ENCODE results near the gene IL6. TPM values are rescaled to one million over a fixed set of nuclear protein-coding genes. Genes with fewer than 3 reads are reported as not detected.

IL6 gene
- total and polyA plus RNA-seq, 2 of the 13 experiments (the other 11 are each of a cell fraction or from before 2014, with no cell fraction given): not detected

DNA sequence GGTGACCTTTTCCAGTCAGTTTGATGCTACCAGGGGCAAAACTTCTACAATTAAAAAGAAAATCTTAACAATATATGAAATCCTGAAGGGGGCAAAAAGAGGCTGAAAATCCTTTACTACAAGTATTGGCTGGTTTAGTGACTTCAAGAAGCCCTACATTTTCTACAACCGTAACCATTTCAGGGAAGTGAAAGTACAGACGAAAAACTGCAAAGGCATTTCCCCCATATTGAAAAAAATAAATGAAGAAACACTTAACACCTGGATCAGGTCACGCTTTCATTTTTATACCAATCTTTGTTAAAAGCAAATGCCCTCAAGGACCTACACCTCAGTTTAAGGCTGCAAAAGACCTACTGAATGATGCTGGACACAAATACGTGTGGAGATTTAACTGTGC is 38.6 kb downstream of the IL6 start:
- H2AFZ ChIP-seq (ENCODE audit: low read length): no peak overlapping the region
- no peak overlapping the region for H3K27ac ChIP-seq (ENCODE audit: extremely low read length, insufficient read depth, low read length)
- WGBS (ENCODE audit: low lambda C conversion rate): 20% methylated on average over 4 of the region's 4 CpGs
- FAIRE-seq (no peak), DNase-seq (ENCODE audit: low spot score) (no peak), ATAC-seq (no peak)
- H3K4me1 ChIP-seq (ENCODE audit: insufficient read depth, low read length): no peaks in the 10 kb centered on the region
- TF ChIP-seq ATM (IDR thresholded peaks at IDR 0.05; ENCODE audit: borderline replicate concordance): no peak
- no peak for TF ChIP-seq CENPBD1 (CRISPR knock-in tag; IDR thresholded peaks at IDR 0.05; ENCODE audit: borderline replicate concordance, low read depth)
- TF ChIP-seq AHR (CRISPR knock-in tag; IDR thresholded peaks at IDR 0.05): no peak
- TF ChIP-seq, protein P1, sequence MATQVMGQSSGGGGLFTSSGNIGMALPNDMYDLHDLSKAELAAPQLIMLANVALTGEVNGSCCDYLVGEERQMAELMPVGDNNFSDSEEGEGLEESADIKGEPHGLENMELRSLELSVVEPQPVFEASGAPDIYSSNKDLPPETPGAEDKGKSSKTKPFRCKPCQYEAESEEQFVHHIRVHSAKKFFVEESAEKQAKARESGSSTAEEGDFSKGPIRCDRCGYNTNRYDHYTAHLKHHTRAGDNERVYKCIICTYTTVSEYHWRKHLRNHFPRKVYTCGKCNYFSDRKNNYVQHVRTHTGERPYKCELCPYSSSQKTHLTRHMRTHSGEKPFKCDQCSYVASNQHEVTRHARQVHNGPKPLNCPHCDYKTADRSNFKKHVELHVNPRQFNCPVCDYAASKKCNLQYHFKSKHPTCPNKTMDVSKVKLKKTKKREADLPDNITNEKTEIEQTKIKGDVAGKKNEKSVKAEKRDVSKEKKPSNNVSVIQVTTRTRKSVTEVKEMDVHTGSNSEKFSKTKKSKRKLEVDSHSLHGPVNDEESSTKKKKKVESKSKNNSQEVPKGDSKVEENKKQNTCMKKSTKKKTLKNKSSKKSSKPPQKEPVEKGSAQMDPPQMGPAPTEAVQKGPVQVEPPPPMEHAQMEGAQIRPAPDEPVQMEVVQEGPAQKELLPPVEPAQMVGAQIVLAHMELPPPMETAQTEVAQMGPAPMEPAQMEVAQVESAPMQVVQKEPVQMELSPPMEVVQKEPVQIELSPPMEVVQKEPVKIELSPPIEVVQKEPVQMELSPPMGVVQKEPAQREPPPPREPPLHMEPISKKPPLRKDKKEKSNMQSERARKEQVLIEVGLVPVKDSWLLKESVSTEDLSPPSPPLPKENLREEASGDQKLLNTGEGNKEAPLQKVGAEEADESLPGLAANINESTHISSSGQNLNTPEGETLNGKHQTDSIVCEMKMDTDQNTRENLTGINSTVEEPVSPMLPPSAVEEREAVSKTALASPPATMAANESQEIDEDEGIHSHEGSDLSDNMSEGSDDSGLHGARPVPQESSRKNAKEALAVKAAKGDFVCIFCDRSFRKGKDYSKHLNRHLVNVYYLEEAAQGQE (IDR thresholded peaks at IDR 0.05; ENCODE audit: borderline replicate concordance in 1 of 2, low read depth in 1 of 2, low read length in 2 of 2): no peak
- no peak for TF ChIP-seq ZNF225 (CRISPR knock-in tag; IDR thresholded peaks at IDR 0.05)
- no peak for TF ChIP-seq HNRNPLL (IDR thresholded peaks at IDR 0.05; ENCODE audit: low read depth, low read length, poor library complexity, severe bottlenecking)
- no peak for TF ChIP-seq HNRNPK (IDR thresholded peaks at IDR 0.05; ENCODE audit: low read depth, low read length, poor library complexity, severe bottlenecking)
- TF ChIP-seq NFYC (CRISPR knock-in tag; IDR thresholded peaks at IDR 0.05): no peak
- TF ChIP-seq FOXJ3 (CRISPR knock-in tag; IDR thresholded peaks at IDR 0.05; ENCODE audit: borderline replicate concordance): no peak
- no peak for TF ChIP-seq KMT2B (CRISPR knock-in tag; IDR thresholded peaks at IDR 0.05)
- TF ChIP-seq ZNF800 (CRISPR knock-in tag; IDR thresholded peaks at IDR 0.05): no peak
- TF ChIP-seq UBTF (CRISPR knock-in tag; IDR thresholded peaks at IDR 0.05): no peak
- no peaks in the 10 kb centered on the region for H3K36me3 ChIP-seq (replicated peaks in 1 of 2; ENCODE audit: control insufficient read depth in 1 of 2, insufficient read depth in 2 of 2, low read length in 2 of 2)
- H3K79me2 ChIP-seq (ENCODE audit: insufficient read depth, low read length): no peaks in the 10 kb centered on the region
- no TSS peak for BruUV-seq (replicated peaks)
- H3K4me3 ChIP-seq (replicated peaks in 1 of 3; ENCODE audit: insufficient read depth in 1 of 3, low read depth in 2 of 3, low read length in 3 of 3): no peak overlapping the region
- H3K9me3 ChIP-seq (ENCODE audit: low read length): peaks cover 2% of the 10 kb centered on the region; the same call in 1 of the 2 replicates
- ChIA-PET POLR2A (no interaction called here), CTCF (ENCODE audit: low intra/inter-chr PET ratio, low total read pairs) (no interaction called here)
- no peaks in the 10 kb centered on the region for H4K20me1 ChIP-seq (ENCODE audit: insufficient read depth, low read length)
- no peak overlapping the region for H3K4me2 ChIP-seq (ENCODE audit: low read depth, low read length)
- in situ Hi-C loops (cut with HindIII; ENCODE audit: extremely low pct_ligation_motif_present, low pct_unique_long_range_greater_than_20kb) (no loop called here), intact Hi-C loops (cut with micrococcal nuclease; ENCODE audit: unreplicated experiment) (no loop called here)
- no peak overlapping the region for H3K9ac ChIP-seq (ENCODE audit: insufficient read depth, low read depth, low read length)
- H3K27me3 ChIP-seq (ENCODE audit: control insufficient read depth in 1 of 2, insufficient read depth in 2 of 2, low read length in 2 of 2): 0 out of 5 replicates have a peak, but pooled peaks cover 0 to 1% of the 10 kb centered on the region in 2 experiments

All from HepG2 (cell line).